Measurements from ENCODE around the gene CD80.

- TF ChIP-seq CTCF (IDR thresholded peaks at IDR 0.05; ENCODE audit: control extremely low read depth in 1 of 3, insufficient read depth in 1 of 3, low read depth in 1 of 3, low read length in 3 of 3) (no peak), RFX5 (IDR thresholded peaks at IDR 0.05; ENCODE audit: borderline replicate concordance, low read depth, low read length) (no peak), EP300 (IDR thresholded peaks at IDR 0.05; ENCODE audit: borderline replicate concordance in 1 of 2, low read depth in 2 of 2, low read length in 2 of 2) (no peak), ZNF274 (IDR thresholded peaks at IDR 0.05; ENCODE audit: borderline replicate concordance, extremely low read depth, low read length) (no peak), POLR2A (IDR thresholded peaks at IDR 0.05; ENCODE audit: control extremely low read depth in 1 of 2, low read depth in 2 of 2, low read length in 2 of 2) (no peak), SP1 (IDR thresholded peaks at IDR 0.05; ENCODE audit: low read depth, low read length) (no peak), MAFK (IDR thresholded peaks at IDR 0.05; ENCODE audit: low read depth, low read length) (no peak), RAD21 (IDR thresholded peaks at IDR 0.05 in 1 of 2, conservative IDR thresholded peaks at IDR 0.05 in 1 of 2; ENCODE audit: low read depth in 2 of 2, low read length in 2 of 2) (no peak), EZH2 (IDR thresholded peaks at IDR 0.05; ENCODE audit: low read depth, low read length, severe bottlenecking) (no peak), SUZ12 (IDR thresholded peaks at IDR 0.05; ENCODE audit: low read length) (no peak), POLR2AphosphoS5 (IDR thresholded peaks at IDR 0.05; ENCODE audit: low read depth, low read length) (no peak), ASH2L (IDR thresholded peaks at IDR 0.05; ENCODE audit: low read length) (no peak), EGR1 (IDR thresholded peaks at IDR 0.05; ENCODE audit: borderline replicate concordance, low read depth, low read length) (no peak)
These were observed 3.5 kb downstream of the CD80 start for GRCh38 chr3:119555929-119556328.
